Esophagus muscularis mucosa (tissue), 4 donors: ENCODE results near the gene EDEM1.

Experiments
- CTCF ChIP-seq, 3 experiments: fragments of 200-600 bp in 2 of 3; fragments of 450-650 bp in 1 of 3; sonication (generic) in 2 of 3; IDR thresholded peaks; one replicate each; pipeline ENCODE4 v1.5.1; 2017 to 2019; ENCODE audit warnings: antibody characterized with exemption in 3 of 3, mild to moderate bottlenecking in 2 of 3, moderate library complexity in 1 of 3
- EP300 ChIP-seq: sonication (generic); formaldehyde crosslinking; IDR thresholded peaks from one replicate; pipeline ENCODE4 v1.6.1; 2017; ENCODE audit warnings: antibody characterized with exemption
- POLR2A ChIP-seq: fragments of 450-650 bp; IDR thresholded peaks from one replicate; pipeline ENCODE4 v1.6.1; 2017; ENCODE audit warnings: antibody characterized with exemption, moderate library complexity, mild to moderate bottlenecking, low read depth
- POLR2AphosphoS5 ChIP-seq, 2 donors: sonication (generic); formaldehyde crosslinking; IDR thresholded peaks; one replicate each; pipeline ENCODE4 v1.6.1; 2017; ENCODE audit warnings: antibody characterized with exemption in 2 of 2

GRCh38 chr3:5191555-5192304 is 4.2 kb downstream of the EDEM1 start:
- no peak for TF ChIP-seq POLR2A
- no peak for TF ChIP-seq CTCF (IDR thresholded peaks at IDR 0.05)
- TF ChIP-seq POLR2AphosphoS5 (IDR thresholded peaks at IDR 0.05), result no peak
- TF ChIP-seq EP300, result no peak
